Thoracic aorta (tissue), 2 donors: ENCODE measurements around the gene TSLP. TPM values are rescaled to one million over a fixed set of nuclear protein-coding genes. Genes with fewer than 3 reads are reported as not detected.
A peak's percentile ranks its signal among the peaks of the same experiment; 100 is the strongest.

Experiments
- ATAC-seq: fragments of 150-250 bp; one replicate; pipeline ENCODE4 v1.8.0; 2017; ENCODE audit warnings: low read depth; ENCODE audit not compliant: insufficient number of reproducible peaks, low FRiP score
- DNase-seq: peaks from one replicate; pipeline ENCODE4 v3.0.0-alpha.2; 2020; ENCODE audit warnings: low spot score
- H3K27ac ChIP-seq, 2 donors: fragments of 200-600 bp; sonication (generic); 1 replicate in 1 of 2; 2 replicates in 1 of 2; pipeline ENCODE4 v1.5.1; 2016; ENCODE audit warnings: mild to moderate bottlenecking in 2 of 2, moderate library complexity in 2 of 2
- H3K27me3 ChIP-seq: fragments of 200-600 bp; sonication (generic); replicated peaks from 2 replicates; pipeline ENCODE4 v1.6.0; 2016; ENCODE audit warnings: mild to moderate bottlenecking; ENCODE audit not compliant: insufficient read depth
- H3K36me3 ChIP-seq: fragments of 200-600 bp; sonication (generic); one replicate; pipeline ENCODE4 v1.5.1; 2016
- H3K4me1 ChIP-seq, 2 donors: fragments of 200-600 bp; sonication (generic); 1 replicate in 1 of 2; 2 replicates in 1 of 2; pipeline versions ENCODE4 v1.5.1 to v1.6.0; 2016; ENCODE audit warnings: low read depth in 2 of 2, mild to moderate bottlenecking in 1 of 2; ENCODE audit not compliant: control insufficient read depth in 1 of 2
- H3K4me3 ChIP-seq: fragments of 200-600 bp; sonication (generic); 2 replicates; pipeline ENCODE4 v1.5.1; 2016; ENCODE audit warnings: mild to moderate bottlenecking
- H3K9me3 ChIP-seq: fragments of 200-600 bp; sonication (generic); 2 replicates; pipeline ENCODE4 v1.5.1; 2016
- total RNA-seq, 2 donors: library from RNA; depleted of rRNA; stranded (reverse); fragments of >200 nt; gene quantifications; one replicate each; pipeline versions ENCODE4 v1.1.0 to v1.2.3, GENCODE V29; 2016
- TF ChIP-seq, protein P1 (sequence below): fragments of 200-600 bp; sonication (generic); IDR thresholded peaks from one replicate; pipeline ENCODE4 v1.5.1; 2019; ENCODE audit warnings: antibody characterized with exemption

The TSLP gene
- total RNA-seq, result under 1 TPM in 1 of 2 donors, not detected in 1; 0.28 TPM

DNA sequence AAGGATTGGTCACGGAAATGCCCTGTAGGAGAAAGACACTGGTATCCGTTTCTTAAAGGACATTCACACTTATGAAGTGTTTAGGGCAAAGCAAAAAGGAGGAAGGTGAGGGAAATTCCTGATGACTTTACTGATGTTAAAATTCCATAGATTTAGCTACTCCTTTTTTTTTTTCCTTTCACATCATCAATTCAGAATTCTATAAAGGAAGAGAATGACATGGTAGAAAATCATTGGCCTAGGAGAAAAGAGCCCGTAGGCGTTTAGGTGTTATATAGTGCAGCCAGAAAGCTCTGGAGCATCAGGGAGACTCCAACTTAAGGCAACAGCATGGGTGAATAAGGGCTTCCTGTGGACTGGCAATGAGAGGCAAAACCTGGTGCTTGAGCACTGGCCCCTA is at the start of gene TSLP:
TSLP (plus strand) TSS at position 301 of the 400 bp plus-strand sequence. CDS start 178 bp downstream, outside the sequence.
- H3K9me3 ChIP-seq, result no peaks in the 10 kb centered on the region
- TF ChIP-seq, protein P1, sequence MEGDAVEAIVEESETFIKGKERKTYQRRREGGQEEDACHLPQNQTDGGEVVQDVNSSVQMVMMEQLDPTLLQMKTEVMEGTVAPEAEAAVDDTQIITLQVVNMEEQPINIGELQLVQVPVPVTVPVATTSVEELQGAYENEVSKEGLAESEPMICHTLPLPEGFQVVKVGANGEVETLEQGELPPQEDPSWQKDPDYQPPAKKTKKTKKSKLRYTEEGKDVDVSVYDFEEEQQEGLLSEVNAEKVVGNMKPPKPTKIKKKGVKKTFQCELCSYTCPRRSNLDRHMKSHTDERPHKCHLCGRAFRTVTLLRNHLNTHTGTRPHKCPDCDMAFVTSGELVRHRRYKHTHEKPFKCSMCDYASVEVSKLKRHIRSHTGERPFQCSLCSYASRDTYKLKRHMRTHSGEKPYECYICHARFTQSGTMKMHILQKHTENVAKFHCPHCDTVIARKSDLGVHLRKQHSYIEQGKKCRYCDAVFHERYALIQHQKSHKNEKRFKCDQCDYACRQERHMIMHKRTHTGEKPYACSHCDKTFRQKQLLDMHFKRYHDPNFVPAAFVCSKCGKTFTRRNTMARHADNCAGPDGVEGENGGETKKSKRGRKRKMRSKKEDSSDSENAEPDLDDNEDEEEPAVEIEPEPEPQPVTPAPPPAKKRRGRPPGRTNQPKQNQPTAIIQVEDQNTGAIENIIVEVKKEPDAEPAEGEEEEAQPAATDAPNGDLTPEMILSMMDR, result no peak
- ATAC-seq, result no peak
- H3K36me3 ChIP-seq, result no peaks in the 10 kb centered on the region
- DNase-seq, result no peak
- H3K4me3 ChIP-seq, result peak within 1 kb of the TSS; percentile 82
- peaks cover 4 to 38% of the 10 kb centered on the region in 2 donors for H3K4me1 ChIP-seq
- no peaks in the 10 kb centered on the region for H3K27me3 ChIP-seq
- no peak within 1 kb of the TSS for H3K27ac ChIP-seq

DNA sequence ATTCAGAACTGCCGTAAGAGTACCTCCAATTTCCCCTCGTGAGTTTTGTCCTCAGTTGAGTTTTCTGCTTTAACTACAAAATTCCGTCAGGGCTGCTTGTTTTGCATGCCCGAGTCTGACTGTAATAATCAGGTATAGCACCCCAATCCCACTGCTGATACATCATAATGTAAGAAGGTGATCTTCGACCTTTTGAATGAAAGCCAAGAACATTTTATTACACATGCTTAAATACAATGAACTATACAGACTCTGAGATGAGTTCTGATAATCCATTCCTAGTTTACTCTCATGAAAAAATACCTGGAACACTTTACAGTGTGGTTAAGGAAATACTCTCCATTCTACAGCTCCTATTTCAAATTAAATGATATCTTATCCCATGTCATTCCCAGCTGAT is 49.2 kb upstream of the TSLP start:
- Histone ChIP-seq H3K9me3 (no peaks in the 10 kb centered on the region), H3K4me1 (no peaks in the 10 kb centered on the region), H3K36me3 (no peaks in the 10 kb centered on the region), H3K27ac (no peak overlapping the region), H3K27me3 (no peaks in the 10 kb centered on the region), H3K4me3 (no peak overlapping the region)
- no peak for ATAC-seq
- TF ChIP-seq, protein P1, result no peak
- no peak for DNase-seq

DNA sequence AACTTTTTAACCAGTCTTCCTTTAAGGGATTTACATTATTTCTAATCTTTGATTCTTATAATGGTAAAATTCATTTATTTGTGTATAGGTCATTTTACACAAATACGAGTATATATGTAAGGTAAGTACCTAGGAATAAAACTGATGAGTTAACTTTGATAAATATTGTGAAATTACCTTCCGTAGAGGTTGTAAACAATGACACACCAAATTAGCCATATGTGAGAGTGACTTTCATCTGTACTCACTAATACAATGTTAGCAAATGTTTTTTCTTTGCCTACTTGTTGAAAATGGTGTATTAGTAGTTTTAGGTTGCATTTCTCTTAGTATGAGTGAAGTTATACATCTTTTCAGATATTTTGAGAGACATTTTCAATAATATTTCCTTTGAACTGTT is 42.6 kb upstream of the TSLP start:
- Histone ChIP-seq H3K36me3 (no peaks in the 10 kb centered on the region), H3K27ac (no peak overlapping the region), H3K4me1 (no peaks in the 10 kb centered on the region), H3K9me3 (no peaks in the 10 kb centered on the region), H3K4me3 (no peak overlapping the region), H3K27me3 (no peaks in the 10 kb centered on the region)
- TF ChIP-seq, protein P1, result no peak
- DNase-seq (no peak), ATAC-seq (no peak)

DNA sequence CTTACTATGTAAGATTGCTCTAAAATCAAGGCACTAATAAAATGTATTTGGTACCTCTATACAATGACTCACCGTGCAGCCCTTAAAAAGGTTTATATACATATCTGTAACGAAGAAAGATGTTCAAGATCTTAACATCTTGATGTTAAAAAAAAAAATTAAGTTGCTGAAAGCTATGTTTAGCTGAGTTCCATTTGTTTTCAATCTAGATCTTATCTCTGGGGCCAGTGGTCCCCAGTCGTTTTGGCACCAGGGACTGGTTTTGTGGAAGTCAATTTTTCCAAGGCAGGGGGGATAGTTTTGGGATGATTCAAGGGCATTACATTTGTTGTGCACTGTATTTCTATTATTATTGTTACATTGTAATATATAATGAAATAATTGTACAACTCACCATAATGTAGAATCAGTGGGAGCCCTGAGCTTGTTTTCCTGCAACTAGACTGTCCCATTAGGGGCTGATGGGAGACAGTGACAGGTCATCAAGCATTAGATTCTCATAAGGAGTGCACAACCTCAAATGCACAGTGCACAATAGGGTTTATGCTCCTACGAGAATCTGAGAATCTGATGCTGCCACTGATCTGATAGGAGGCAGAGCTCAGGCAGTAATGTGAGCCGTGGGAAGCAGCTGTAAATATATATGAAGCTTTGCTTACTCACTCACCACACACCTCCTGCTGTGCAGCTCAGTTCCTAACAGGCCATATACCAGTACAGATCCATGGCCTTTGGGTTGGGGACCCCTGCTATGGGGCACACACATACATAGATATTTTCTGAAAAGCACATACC is 27.6 kb upstream of the TSLP start:
- TF ChIP-seq, protein P1, result no peak

DNA sequence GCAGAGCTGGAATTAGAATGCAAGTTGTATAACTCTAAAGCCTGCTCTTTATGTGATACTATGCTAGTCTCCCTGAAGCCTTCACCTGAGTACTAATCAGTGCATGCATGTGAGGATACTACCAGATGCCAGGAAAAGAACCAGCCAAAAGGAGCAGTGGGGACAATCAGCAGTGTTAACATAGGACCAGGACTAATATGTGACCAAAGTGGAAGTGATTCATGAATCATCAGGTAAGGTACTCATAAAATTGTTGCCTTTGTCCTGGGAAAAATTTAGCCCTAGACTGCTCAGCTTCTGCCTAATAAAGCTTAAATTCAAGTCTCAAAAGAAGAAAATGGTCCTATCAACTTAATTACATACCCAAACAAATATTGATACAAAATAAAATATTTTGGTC is 13.4 kb upstream of the TSLP start:
- H3K36me3 ChIP-seq, result no peaks in the 10 kb centered on the region
- no peak overlapping the region for H3K4me3 ChIP-seq
- ATAC-seq, result no peak
- DNase-seq, result no peak
- TF ChIP-seq, protein P1, result no peak
- no peaks in the 10 kb centered on the region for H3K4me1 ChIP-seq
- no peaks in the 10 kb centered on the region for H3K9me3 ChIP-seq
- H3K27me3 ChIP-seq, result no peaks in the 10 kb centered on the region
- H3K27ac ChIP-seq, result no peak overlapping the region

More for the DNA sequence above, 27.6 kb upstream of the TSLP start:
- DNase-seq, result no peak
- H3K27me3 ChIP-seq, result no peaks in the 10 kb centered on the region
- H3K4me3 ChIP-seq, result no peak overlapping the region
- H3K4me1 ChIP-seq, result no peaks in the 10 kb centered on the region
- no peak for ATAC-seq
- no peaks in the 10 kb centered on the region for H3K36me3 ChIP-seq
- H3K9me3 ChIP-seq, result no peaks in the 10 kb centered on the region
- no peak overlapping the region for H3K27ac ChIP-seq
